HG03378 (cell line): ENCODE results near the gene INSC.

Experiments
- ATAC-seq: cut with Tn5 transposase; IDR thresholded peaks from one replicate; pipeline ENCODE4 v1.9.1; 2021; ENCODE audit warnings: mild to moderate bottlenecking, moderate library complexity; ENCODE audit not compliant: unreplicated experiment

INSC gene

GRCh38 chr11:15213471-15214231, 98.9 kb downstream of the INSC start:
- no peak for ATAC-seq

GRCh38 chr11:15215005-15215404, 100.3 kb downstream of the INSC start:
- no peak for ATAC-seq

DNA sequence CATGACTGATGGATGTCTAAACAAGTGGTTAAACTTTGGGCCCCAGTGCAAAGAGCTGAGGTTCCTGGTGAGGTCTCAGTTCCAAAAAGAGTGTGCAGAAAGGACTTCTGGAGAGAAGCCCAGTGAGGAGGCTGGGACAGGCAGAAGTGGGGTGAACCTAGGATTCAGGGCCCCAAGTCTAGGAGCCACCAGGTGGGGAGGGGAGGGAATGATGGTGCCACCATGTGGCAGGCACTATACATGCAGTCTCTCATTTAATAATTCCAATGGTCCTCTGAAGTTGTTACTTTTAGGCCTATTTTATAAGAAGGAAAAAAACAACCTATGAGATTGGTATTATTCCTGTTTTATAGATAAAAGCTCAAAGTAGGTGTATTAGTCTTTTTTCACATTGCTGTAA, 102.0 kb downstream of the INSC start:
- ATAC-seq: peak; percentile 56

DNA sequence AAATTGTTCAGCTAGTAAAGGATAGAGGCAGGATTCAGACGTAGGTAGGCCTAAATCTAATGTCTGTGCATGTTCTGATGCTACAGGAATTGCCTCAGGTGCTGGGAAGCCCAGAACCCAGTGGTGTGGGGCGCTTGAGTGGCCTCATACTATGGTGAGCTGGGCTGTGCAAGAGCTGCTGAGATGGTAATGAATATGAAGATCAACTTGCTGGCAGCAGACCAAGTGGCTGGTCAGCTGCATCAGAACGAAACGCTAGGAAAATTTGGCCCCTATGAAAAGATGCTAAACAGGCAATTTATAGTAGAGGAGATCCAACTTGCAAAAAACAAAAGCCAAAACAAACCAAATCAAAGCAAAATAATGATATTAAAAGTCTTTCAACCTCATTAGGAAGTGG, 102.7 kb downstream of the INSC start:
- no peak for ATAC-seq

GRCh38 chr11:15222777-15223176, 108.1 kb downstream of the INSC start:
- ATAC-seq: no peak

- no peak for ATAC-seq
Measured at GRCh38 chr11:15223318-15223717, 108.6 kb downstream of the INSC start.

- no peak for ATAC-seq
Measured at GRCh38 chr11:15224466-15224865, 109.7 kb downstream of the INSC start.

DNA sequence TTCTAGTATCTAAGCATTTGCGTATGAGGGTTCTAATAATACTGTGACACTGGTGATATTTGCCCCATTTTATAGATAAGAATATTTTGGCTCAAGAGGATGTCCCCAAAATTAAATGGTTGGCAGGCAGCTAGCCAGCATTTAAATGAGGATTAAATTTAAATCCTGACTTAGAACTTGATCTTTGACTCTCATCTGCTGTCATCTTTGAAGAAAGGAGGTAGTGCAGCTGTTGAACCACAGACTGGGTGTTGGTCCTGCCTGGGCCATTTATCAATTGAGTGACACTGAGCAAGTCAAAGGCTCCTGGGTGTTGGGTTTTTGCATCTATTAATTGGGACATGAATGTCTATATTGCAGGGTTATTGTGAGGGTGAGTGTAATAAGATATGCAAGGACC, 112.3 kb downstream of the INSC start:
- no peak for ATAC-seq

DNA sequence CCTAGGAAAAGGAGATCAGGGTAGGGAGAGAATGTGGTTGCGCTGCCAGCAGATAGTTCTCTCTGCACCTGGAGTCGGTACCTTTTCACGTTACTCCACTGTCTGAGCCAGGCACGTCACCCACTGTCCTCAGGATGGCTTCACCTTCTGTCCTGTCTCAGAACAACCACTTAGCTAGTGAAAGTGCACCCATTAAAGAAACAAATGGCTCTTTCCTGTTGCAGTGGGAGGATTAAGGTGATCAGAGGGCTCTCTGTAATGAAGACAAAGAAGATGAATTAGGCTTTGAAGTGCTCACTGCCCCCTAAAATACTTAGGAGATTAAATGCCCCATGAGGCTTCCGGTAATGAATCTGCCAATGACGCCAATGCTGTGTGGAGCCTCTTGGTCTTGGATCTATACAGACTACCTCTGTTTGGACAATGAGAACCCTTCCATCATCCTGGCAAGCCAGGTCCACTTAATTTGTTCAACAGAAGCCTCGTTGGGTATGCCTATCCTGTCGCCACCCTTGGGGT, 113.7 kb downstream of the INSC start:
- no peak for ATAC-seq

GRCh38 chr11:15229069-15229468, 114.3 kb downstream of the INSC start:
- ATAC-seq: no peak

- ATAC-seq: no peak
Measured at GRCh38 chr11:15232496-15232895, 117.8 kb downstream of the INSC start.

DNA sequence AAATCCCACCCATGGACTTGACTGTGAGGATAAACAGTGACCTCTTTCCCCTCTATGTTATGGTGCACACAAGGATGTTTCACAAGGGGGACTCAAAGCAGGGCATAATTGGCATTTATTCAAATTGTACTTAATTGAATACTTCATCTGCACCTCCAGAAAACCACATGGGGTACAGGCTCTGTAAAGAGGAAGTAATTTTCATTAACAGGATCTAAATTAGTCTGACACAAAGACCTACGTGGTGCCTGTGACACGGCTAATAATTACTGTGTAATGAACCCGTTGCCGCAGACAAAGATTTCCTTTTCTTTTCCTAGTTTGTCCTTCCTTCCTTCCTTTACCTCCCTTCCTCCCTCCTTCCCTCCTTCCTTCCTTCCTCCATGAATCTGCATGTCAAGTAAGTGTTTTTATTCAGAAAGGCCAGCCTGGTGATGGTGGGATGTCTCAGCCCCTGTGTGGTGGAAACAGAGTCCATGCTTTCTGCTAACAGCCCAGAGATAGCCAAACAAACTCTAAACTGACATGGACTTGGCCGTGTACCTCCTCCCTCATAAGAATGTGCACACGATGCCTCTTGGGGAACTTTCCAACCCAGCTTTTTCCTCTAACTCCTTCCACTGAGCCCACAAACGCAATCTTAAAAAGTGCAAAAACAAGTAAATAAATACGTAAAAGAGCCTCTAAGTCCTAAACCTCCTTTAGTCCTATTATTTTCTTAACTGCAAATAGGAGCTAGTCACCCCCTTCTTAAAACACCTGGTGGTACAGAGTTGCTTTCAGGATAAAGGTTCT, 118.8 kb downstream of the INSC start:
- ATAC-seq: no peak

DNA sequence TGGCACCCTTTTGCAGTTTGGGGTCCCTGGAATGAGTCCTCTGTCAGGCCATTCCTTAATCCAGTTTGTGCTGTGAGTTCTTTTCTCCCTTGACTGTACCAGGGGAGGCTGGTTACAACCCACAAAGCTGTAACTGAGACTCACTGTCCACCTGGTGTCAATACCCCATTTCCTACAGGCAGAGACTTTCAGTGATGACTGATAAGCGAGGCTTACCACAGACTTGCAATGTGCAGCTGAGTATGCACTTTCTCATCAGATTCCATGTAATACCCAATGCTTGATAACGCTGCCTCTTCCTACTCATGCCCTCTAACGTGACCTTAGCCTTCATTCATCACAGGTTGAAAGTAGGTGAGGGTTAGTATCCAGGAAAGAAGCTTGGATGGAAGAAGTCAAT, 120.1 kb downstream of the INSC start:
- ATAC-seq: no peak

GRCh38 chr11:15236559-15236958, 121.8 kb downstream of the INSC start:
- ATAC-seq: no peak

GRCh38 chr11:15238856-15239255, 124.1 kb downstream of the INSC start:
- ATAC-seq: no peak

GRCh38 chr11:15248749-15249148, 134.0 kb downstream of the INSC start:
- ATAC-seq: no peak

DNA sequence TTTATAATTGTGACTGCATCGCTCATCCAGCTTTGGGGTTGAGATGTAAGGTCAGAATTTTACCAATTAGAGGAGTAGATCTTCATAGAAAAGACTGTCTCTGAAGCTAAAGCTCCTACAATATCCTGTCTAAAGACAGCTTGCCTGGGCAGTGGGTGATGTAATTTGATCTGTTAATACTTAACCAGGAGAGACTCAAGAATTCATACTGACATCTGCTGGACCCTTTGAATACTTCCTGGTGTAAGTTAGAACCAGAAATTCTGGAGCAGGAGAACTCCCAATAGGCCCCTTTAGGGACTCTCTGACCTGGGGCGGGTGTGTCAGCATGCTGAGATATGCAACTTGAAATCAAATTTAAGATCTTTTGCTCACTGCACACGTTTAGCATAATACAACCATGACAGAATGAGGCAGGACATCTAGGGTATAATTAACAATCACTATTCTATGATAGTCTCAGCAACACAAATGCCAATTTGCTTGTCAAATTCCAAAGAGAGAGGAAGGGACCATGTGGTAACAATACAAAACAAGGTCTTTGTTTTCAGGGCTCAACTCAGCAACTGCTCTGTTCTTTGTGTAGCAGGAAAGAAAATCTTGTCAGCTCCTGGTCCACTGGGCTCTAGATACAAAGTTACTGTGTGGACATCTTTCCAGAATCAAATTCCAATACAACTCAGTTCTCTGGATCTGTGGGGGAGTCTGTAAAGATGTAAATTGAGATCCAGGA, 143.9 kb downstream of the INSC start:
- peak; percentile 91 for ATAC-seq

DNA sequence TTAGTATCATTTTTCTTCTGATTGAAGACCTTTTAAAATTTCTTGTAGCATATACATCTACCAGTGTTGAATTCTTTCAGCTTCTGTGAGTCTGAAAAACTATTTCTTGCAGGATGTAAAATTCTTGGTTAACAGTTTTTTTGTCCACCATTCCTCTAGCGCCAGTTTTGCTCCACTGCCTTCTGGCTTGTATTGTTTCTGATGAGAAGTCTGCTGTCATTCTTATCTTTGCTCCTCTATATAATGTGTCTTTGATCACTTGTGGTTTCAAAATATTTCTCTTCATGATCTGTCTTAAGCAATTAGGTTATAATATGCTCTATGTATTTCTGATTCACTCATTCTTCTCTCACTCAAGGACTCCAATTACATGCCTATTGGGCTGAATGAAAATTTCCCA, 152.3 kb downstream of the INSC start:
- no peak for ATAC-seq

DNA sequence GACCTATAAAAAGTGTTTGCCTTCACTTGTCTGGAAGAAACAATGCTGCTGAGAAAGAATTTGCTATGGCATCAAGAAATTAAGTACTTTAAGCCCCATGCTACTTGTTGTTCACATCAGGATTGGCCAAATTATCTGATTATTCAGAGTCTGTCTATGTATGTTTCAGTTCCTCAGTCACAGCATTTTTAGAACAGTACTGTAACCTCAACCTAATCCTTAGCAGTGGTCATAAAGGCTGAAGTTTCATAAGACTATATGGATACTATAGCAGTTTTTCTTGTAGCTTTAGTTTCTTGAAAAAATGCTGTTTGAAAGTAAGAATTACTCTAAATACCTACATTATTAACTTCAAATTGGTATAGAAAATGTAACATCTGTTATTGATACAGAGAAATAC, 153.9 kb downstream of the INSC start:
- no peak for ATAC-seq

DNA sequence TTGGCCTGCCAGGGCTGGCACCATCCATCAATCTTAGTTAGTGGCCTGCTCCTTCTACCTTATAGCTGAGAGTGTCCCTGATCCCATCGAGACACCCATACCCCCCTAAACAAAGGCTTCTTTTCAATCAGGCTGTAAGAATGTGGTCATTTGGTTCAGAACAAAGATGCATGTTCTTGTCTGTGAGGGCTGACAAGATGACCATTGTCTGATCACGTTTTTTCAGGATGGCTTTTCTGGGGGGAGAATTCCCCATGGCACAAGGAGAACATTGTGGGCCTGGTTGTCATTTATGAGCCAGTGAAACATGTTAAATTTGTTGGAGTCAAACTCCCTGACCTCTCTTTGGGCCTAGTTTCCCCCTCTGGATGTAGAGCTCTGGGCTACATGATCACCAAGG, 160.4 kb downstream of the INSC start:
- no peak for ATAC-seq

- no peak for ATAC-seq
Measured at GRCh38 chr11:15276621-15277020, 161.9 kb downstream of the INSC start.
